Pancreas (tissue), 10 donors: Measurements from ENCODE around the gene RIPOR3. TPM values are rescaled to one million over a fixed set of nuclear protein-coding genes. Genes with fewer than 3 reads are reported as not detected.
"Not testable (repeated sequence)": the region's sequence is repeated elsewhere in the genome, so short reads cannot be mapped to it uniquely, and the experiment has no call there.

Experiments
- ATAC-seq, 4 donors: fragments of 200-7000 bp; cut with Tn5 transposase; one replicate each; pipeline versions ENCODE4 v1.8.0 to v1.9.1; 2020; ENCODE audit warnings: mild to moderate bottlenecking in 4 of 4, moderate library complexity in 4 of 4
- DNase-seq, 6 donors: peaks; one replicate each; pipeline ENCODE4 v3.0.0-alpha.2; 2020
- FAIRE-seq: peaks from 2 replicates; lab custom pipeline; 2012; peaks lifted over from hg19 to GRCh38; lab: Jason Lieb, UNC
- H3K27ac ChIP-seq, 4 donors: fragments of 200-600 bp; sonication (generic); 1 replicate in 3 of 4; 2 replicates in 1 of 4; pipeline versions ENCODE4 v1.5.0 to v1.8.0; 2020
- H3K27me3 ChIP-seq, 4 donors: fragments of 200-600 bp; one replicate each; pipeline ENCODE4 v1.8.0; 2021
- H3K36me3 ChIP-seq, 3 donors: fragments of 200-600 bp; sonication (generic) in 1 of 3; one replicate each; pipeline versions ENCODE4 v1.5.0 to v1.8.0; 2020 to 2021
- H3K4me1 ChIP-seq, 3 donors: fragments of 200-600 bp; one replicate each; pipeline ENCODE4 v1.8.0; 2021
- H3K4me3 ChIP-seq, 4 donors: fragments of 200-600 bp; sonication (generic) in 2 of 4; one replicate each; pipeline versions ENCODE4 v1.5.0 to v1.8.0; 2020 to 2021
- H3K9me3 ChIP-seq, 4 donors: fragments of 200-600 bp; one replicate each; pipeline ENCODE4 v1.8.0; 2021
- CTCF ChIP-seq, 4 donors: fragments of 200-600 bp; sonication (generic) in 3 of 4; IDR thresholded peaks; one replicate each; pipeline versions ENCODE4 v1.5.0 to v1.8.0; 2021; ENCODE audit warnings: antibody characterized with exemption in 4 of 4
- WGBS, 2 donors: extraction: QIAGEN DNeasy Blood & Tissue Kit; methylation state at CpG; one replicate each; pipeline ENCODE4 v1.1.7; 2013; 5-methylcytosine and 5-hydroxymethylcytosine counted together
- intact Hi-C, 3 donors: fragments of 100-400 bp; cut with DNase I; formaldehyde crosslinking; loops; one replicate each; pipeline versions ENCODE4 v1.11.1 to v1.14.2; 2022
- polyA plus RNA-seq, 2 donors: library from polyadenylated mRNA; stranded (reverse); fragments of 200-250 nt; gene quantifications; one replicate each; pipeline ENCODE4 v1.2.3, GENCODE V29; 2013
- total RNA-seq, 6 donors: library from RNA; stranded (reverse); fragmentation: NEBNext Ultra II Directional in 4 of 6; extraction: Animal tissue kit (Norgen Biotek cat#: 25700) in 4 of 6; gene quantifications; one replicate each; pipeline versions ENCODE4 v1.2.1 to v1.2.4, GENCODE V29; 2021 to 2023
- donor health status: healthy with polysubstance abuse.
- donor health status: DM: no; HTN: no; CAD: no; lungs with moderate emphysema.
- donor health status: DM: no; HTN: no; CAD: no.
- donor health status: control.
- donor health status: control.
- donor health status: Bipolar disorder and iron deficiency.
- donor health status: DM: yes; HTN: yes; CAD: no.
- donor health status: DM: no; HTN: no; CAD: no.
- donor health status: DM: no; HTN: no; CAD: no.
- donor health status: DM: yes; HTN: yes; CAD: no.

The RIPOR3 gene
- total and polyA plus RNA-seq, 8 donors: 0.67 to 11.3 (median 2.1) TPM

GRCh38 chr20:50680105-50680960, 11.0 kb downstream of the RIPOR3 start:
- intact Hi-C loops: no loop called here
- no peaks in the 10 kb centered on the region for H3K36me3 ChIP-seq
- no peaks in the 10 kb centered on the region for H3K27me3 ChIP-seq
- peaks cover 16 to 35% (median 19%) of the 10 kb centered on the region in 3 donors for H3K4me1 ChIP-seq
- no peak for FAIRE-seq
- peak; percentile 81 to 90 (median 86) for ATAC-seq
- 19 to 27% methylated on average over 19 of the region's 19 CpGs for WGBS, 2 donors
- no peak for TF ChIP-seq CTCF (IDR thresholded peaks at IDR 0.05)
- peak; percentile 71 to 88 (median 78) for DNase-seq
- no peaks in the 10 kb centered on the region for H3K9me3 ChIP-seq
- peak overlapping the region; percentile 51 to 83 (median 66) for H3K27ac ChIP-seq
- no peak overlapping the region for H3K4me3 ChIP-seq

GRCh38 chr20:50679753-50680104, 11.6 kb downstream of the RIPOR3 start:
- no peak for DNase-seq
- Histone ChIP-seq H3K9me3 (no peaks in the 10 kb centered on the region), H3K4me3 (no peak overlapping the region), H3K4me1 (peaks cover 16 to 35% (median 23%) of the 10 kb centered on the region in 3 donors), H3K27me3 (no peaks in the 10 kb centered on the region), H3K27ac (peak overlapping the region; percentile 51 to 83 (median 66)), H3K36me3 (no peaks in the 10 kb centered on the region)
- 39% methylated on average over 5 of the region's 5 CpGs for WGBS, 2 donors
- intact Hi-C loops: no loop called here
- no peak for TF ChIP-seq CTCF (IDR thresholded peaks at IDR 0.05)
- FAIRE-seq: no peak
- ATAC-seq: peak in 3 of 4 donors; percentile 6 to 25 (median 17)

DNA sequence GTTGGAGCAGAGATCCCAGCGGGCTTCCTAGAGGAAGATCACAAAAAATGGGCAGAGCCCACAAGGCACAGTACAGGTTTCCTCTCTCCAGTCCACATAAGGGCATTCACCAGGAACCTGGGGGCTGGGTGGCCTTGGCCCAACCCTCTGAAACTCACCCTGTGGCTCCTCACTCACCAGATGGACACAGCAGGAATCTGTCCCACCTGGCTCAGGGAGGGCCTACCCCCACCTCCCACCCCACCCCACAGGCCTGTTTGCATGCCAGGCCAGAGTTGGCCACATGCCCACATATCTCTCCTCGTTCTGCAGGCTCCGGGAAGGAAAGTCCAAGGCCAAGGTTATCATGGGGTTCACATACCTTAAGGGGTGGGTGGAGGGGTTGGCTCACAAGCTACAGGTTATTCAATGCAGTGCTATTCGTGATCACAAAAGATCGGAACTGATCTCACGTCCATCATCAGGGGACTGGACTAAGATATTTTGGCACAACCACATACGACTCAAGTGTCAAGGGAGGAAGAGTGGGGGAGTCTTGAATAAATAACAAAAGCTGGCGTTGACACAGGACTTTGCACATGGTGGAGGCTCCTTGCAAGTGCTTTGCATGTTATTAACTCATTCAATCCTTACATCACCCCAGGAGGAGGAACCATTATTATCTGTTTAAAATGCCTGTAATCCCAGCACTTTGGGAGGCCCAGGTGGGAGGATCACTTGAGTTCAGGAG, 13.0 kb downstream of the RIPOR3 start:
- no peak for TF ChIP-seq CTCF (IDR thresholded peaks at IDR 0.05)
- Histone ChIP-seq H3K36me3 (no peaks in the 10 kb centered on the region), H3K9me3 (no peaks in the 10 kb centered on the region), H3K4me1 (peaks cover 16 to 42% (median 25%) of the 10 kb centered on the region in 3 donors), H3K4me3 (no peak overlapping the region), H3K27me3 (no peaks in the 10 kb centered on the region), H3K27ac (peak overlapping the region; percentile 7 to 39 (median 28))
- intact Hi-C loops: no loop called here
- 15 to 16% methylated on average over 8 of the region's 8 CpGs for WGBS, 2 donors
- ATAC-seq (peak; percentile 44 to 73 (median 67)), DNase-seq (peak; percentile 74 to 89 (median 80)), FAIRE-seq (no peak)

- intact Hi-C loops: no loop called here
These were observed 14.5 kb downstream of the RIPOR3 start for GRCh38 chr20:50676858-50677257.

DNA sequence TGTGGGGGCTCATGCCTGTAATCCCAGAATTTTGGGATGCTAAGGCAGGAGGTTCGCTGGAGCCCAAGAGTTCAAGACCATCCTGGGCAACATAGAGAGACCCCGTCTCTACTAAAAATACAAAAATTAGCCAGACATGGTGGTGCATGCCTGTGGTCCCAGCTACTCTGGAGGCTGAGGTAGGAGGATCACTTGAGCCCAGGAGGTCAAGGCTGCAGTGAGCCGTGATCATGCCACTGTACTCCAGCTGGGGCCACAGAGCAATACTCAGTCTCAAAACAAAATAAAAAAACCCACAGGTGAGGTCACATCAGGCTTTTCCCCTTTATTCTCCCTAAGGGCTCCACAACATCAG, 15.0 kb downstream of the RIPOR3 start:
- H3K9me3 ChIP-seq, H3K36me3 ChIP-seq, FAIRE-seq, H3K27ac ChIP-seq, H3K27me3 ChIP-seq, DNase-seq, H3K4me3 ChIP-seq, ATAC-seq, intact Hi-C loops: not testable (repeated sequence)
- H3K4me1 ChIP-seq: peaks cover 16 to 38% (median 20%) of the 10 kb centered on the region in 3 donors
- WGBS, 2 donors: 82 to 84% methylated on average over 3 of the region's 3 CpGs

More at GRCh38 chr20:50676858-50677257, 14.5 kb downstream of the RIPOR3 start:
- no peak for FAIRE-seq
- no peak for TF ChIP-seq CTCF (IDR thresholded peaks at IDR 0.05)
- Histone ChIP-seq H3K27ac (no peak overlapping the region), H3K27me3 (no peaks in the 10 kb centered on the region), H3K36me3 (no peaks in the 10 kb centered on the region), H3K4me1 (peaks cover 16 to 42% (median 25%) of the 10 kb centered on the region in 3 donors), H3K4me3 (no peak overlapping the region), H3K9me3 (no peaks in the 10 kb centered on the region)
- DNase-seq: no peak
- 65 to 69% methylated on average over 4 of the region's 4 CpGs for WGBS, 2 donors
- no peak for ATAC-seq
